ENCODE measurements around the gene MAP3K20. TPM values are rescaled to one million over a fixed set of nuclear protein-coding genes. Genes with fewer than 3 reads are reported as not detected.

MAP3K20 gene
- total and polyA plus RNA-seq, 10 of the 15 experiments (the other 5 are each of a cell fraction or from before 2014, with no cell fraction given) = 0.04 to 5.6 (median 2.3) TPM

DNA sequence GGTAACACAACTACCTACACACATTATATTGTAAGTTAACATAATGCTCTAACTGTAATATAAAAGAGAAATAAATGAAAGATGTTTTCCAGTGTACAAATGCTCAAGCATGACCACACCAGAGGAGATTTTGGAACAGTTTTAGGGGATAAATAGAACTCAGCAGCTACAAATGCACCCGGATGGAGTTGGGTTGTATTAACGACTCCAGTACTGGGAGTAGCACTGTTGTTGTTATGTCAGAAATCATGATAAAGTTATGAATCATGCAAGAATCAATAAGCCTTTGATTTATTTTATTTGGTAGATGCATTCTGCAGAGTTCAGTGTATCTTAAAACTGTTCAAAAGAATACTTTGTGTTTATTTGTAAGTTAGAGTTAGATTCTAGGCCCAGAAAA is 126.9 kb downstream of the MAP3K20 start (continued):
- TF ChIP-seq, protein P1, sequence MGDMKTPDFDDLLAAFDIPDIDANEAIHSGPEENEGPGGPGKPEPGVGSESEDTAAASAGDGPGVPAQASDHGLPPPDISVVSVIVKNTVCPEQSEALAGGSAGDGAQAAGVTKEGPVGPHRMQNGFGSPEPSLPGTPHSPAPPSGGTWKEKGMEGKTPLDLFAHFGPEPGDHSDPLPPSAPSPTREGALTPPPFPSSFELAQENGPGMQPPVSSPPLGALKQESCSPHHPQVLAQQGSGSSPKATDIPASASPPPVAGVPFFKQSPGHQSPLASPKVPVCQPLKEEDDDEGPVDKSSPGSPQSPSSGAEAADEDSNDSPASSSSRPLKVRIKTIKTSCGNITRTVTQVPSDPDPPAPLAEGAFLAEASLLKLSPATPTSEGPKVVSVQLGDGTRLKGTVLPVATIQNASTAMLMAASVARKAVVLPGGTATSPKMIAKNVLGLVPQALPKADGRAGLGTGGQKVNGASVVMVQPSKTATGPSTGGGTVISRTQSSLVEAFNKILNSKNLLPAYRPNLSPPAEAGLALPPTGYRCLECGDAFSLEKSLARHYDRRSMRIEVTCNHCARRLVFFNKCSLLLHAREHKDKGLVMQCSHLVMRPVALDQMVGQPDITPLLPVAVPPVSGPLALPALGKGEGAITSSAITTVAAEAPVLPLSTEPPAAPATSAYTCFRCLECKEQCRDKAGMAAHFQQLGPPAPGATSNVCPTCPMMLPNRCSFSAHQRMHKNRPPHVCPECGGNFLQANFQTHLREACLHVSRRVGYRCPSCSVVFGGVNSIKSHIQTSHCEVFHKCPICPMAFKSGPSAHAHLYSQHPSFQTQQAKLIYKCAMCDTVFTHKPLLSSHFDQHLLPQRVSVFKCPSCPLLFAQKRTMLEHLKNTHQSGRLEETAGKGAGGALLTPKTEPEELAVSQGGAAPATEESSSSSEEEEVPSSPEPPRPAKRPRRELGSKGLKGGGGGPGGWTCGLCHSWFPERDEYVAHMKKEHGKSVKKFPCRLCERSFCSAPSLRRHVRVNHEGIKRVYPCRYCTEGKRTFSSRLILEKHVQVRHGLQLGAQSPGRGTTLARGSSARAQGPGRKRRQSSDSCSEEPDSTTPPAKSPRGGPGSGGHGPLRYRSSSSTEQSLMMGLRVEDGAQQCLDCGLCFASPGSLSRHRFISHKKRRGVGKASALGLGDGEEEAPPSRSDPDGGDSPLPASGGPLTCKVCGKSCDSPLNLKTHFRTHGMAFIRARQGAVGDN (IDR thresholded peaks at IDR 0.05) = no peak
- TF ChIP-seq, protein P2, sequence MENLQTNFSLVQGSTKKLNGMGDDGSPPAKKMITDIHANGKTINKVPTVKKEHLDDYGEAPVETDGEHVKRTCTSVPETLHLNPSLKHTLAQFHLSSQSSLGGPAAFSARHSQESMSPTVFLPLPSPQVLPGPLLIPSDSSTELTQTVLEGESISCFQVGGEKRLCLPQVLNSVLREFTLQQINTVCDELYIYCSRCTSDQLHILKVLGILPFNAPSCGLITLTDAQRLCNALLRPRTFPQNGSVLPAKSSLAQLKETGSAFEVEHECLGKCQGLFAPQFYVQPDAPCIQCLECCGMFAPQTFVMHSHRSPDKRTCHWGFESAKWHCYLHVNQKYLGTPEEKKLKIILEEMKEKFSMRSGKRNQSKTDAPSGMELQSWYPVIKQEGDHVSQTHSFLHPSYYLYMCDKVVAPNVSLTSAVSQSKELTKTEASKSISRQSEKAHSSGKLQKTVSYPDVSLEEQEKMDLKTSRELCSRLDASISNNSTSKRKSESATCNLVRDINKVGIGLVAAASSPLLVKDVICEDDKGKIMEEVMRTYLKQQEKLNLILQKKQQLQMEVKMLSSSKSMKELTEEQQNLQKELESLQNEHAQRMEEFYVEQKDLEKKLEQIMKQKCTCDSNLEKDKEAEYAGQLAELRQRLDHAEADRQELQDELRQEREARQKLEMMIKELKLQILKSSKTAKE (IDR thresholded peaks at IDR 0.05; ENCODE audit: low read depth, poor library complexity, severe bottlenecking) = no peak
- TF ChIP-seq BACH1 (IDR thresholded peaks at IDR 0.05; ENCODE audit: borderline replicate concordance) (no peak), YBX1 (IDR thresholded peaks at IDR 0.05) (no peak)

GRCh38 chr2:173204316-173204715 is 128.7 kb downstream of the MAP3K20 start:
- ChIA-PET RAD21 (ENCODE audit: unreplicated experiment) (interaction anchor here (1.2 kb wide), 1 partner anchor 178 kb away, joined by 3 read pairs; no protein-coding TSS in a partner anchor), CTCF (interaction anchor here (1.7 kb wide), 1 partner anchor 177 kb away, joined by 5 read pairs; no protein-coding TSS in a partner anchor), POLR2A (no interaction called here), SMC1A (ENCODE audit: uncharacterized antibody, unreplicated experiment) (interaction anchor here (1.3 to 1.4 kb wide), 2 partner anchors 12 to 174 kb away, joined by 3 to 4 read pairs; no protein-coding TSS in a partner anchor)
- Histone ChIP-seq H3K27ac (ENCODE audit: control insufficient read depth, insufficient read depth) (no peak overlapping the region), H3K9ac (ENCODE audit: control insufficient read depth, insufficient read depth, low read length) (no peak overlapping the region), H3K4me2 (ENCODE audit: control insufficient read depth, insufficient read depth) (no peak overlapping the region), H3K4me1 (ENCODE audit: control insufficient read depth, insufficient read depth, low read length) (no peaks in the 10 kb centered on the region), H3K79me2 (ENCODE audit: control insufficient read depth, insufficient read depth, low read length) (no peaks in the 10 kb centered on the region), H2AFZ (ENCODE audit: control insufficient read depth, low read depth, low read length) (no peak overlapping the region), H3K36me3 (ENCODE audit: control insufficient read depth in 2 of 2, insufficient read depth in 2 of 2, low read length in 1 of 2) (no peaks in the 10 kb centered on the region; a peak in 1 of 4 replicates), H4K20me1 (ENCODE audit: control insufficient read depth, insufficient read depth) (no peaks in the 10 kb centered on the region), H3K27me3 (replicated peaks in 1 of 2; ENCODE audit: control insufficient read depth in 2 of 2, insufficient read depth in 2 of 2, low read length in 1 of 2) (no peaks in the 10 kb centered on the region), H3K9me3 (replicated peaks; ENCODE audit: control insufficient read depth, insufficient read depth, low read length) (no peaks in the 10 kb centered on the region), H3K4me3 (no peak overlapping the region)
- intact Hi-C loops (cut with micrococcal nuclease; ENCODE audit: unreplicated experiment) = no loop called here
- 50% methylated on average over 2 of the region's 2 CpGs for WGBS (ENCODE audit: insufficient coverage, insufficient replicate concordance, low lambda C conversion rate, missing lambda C conversion rate)
- FAIRE-seq (no peak), ATAC-seq (no peak), DNase-seq (ENCODE audit: low read depth, low spot score) (no peak)
- BruUV-seq (replicated peaks) = no TSS peak
- in situ Hi-C loops (cut with MboI) = no loop called here
- TF ChIP-seq JUNB (IDR thresholded peaks at IDR 0.05) = no peak
- TF ChIP-seq ZNF217 (IDR thresholded peaks at IDR 0.05) = no peak
- TF ChIP-seq JUND (IDR thresholded peaks at IDR 0.05; ENCODE audit: low read depth, low read length) = no peak
- TF ChIP-seq, protein P3, sequence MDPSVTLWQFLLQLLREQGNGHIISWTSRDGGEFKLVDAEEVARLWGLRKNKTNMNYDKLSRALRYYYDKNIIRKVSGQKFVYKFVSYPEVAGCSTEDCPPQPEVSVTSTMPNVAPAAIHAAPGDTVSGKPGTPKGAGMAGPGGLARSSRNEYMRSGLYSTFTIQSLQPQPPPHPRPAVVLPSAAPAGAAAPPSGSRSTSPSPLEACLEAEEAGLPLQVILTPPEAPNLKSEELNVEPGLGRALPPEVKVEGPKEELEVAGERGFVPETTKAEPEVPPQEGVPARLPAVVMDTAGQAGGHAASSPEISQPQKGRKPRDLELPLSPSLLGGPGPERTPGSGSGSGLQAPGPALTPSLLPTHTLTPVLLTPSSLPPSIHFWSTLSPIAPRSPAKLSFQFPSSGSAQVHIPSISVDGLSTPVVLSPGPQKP (IDR thresholded peaks at IDR 0.05; ENCODE audit: low read depth, low read length) = no peak
- TF ChIP-seq ZZZ3 (IDR thresholded peaks at IDR 0.05; ENCODE audit: control insufficient read depth, insufficient read length, low read depth) = no peak
- TF ChIP-seq, protein P4, sequence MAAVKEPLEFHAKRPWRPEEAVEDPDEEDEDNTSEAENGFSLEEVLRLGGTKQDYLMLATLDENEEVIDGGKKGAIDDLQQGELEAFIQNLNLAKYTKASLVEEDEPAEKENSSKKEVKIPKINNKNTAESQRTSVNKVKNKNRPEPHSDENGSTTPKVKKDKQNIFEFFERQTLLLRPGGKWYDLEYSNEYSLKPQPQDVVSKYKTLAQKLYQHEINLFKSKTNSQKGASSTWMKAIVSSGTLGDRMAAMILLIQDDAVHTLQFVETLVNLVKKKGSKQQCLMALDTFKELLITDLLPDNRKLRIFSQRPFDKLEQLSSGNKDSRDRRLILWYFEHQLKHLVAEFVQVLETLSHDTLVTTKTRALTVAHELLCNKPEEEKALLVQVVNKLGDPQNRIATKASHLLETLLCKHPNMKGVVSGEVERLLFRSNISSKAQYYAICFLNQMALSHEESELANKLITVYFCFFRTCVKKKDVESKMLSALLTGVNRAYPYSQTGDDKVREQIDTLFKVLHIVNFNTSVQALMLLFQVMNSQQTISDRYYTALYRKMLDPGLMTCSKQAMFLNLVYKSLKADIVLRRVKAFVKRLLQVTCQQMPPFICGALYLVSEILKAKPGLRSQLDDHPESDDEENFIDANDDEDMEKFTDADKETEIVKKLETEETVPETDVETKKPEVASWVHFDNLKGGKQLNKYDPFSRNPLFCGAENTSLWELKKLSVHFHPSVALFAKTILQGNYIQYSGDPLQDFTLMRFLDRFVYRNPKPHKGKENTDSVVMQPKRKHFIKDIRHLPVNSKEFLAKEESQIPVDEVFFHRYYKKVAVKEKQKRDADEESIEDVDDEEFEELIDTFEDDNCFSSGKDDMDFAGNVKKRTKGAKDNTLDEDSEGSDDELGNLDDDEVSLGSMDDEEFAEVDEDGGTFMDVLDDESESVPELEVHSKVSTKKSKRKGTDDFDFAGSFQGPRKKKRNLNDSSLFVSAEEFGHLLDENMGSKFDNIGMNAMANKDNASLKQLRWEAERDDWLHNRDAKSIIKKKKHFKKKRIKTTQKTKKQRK (IDR thresholded peaks at IDR 0.05; ENCODE audit: low read depth, low read length) = no peak
